Ovary (tissue), 9 donors: ENCODE data around the gene MIA3. TPM values are rescaled to one million over a fixed set of nuclear protein-coding genes. Genes with fewer than 3 reads are reported as not detected.

Experiments
- DNase-seq, 5 donors: peaks; one replicate each; pipeline ENCODE4 v3.0.0-alpha.2; 2019 to 2020
- H3K27ac ChIP-seq, 2 donors: fragments of 200-600 bp; one replicate each; pipeline versions ENCODE4 v1.5.1 to v1.8.0; 2019 to 2022
- H3K27me3 ChIP-seq: fragments of 200-600 bp; one replicate; pipeline ENCODE4 v1.8.0; 2022
- H3K36me3 ChIP-seq: fragments of 200-600 bp; sonication (generic); one replicate; pipeline ENCODE4 v1.5.1; 2019
- H3K4me1 ChIP-seq: one replicate; pipeline ENCODE4 v1.8.1; 2013; ENCODE audit warnings: mild to moderate bottlenecking, moderate library complexity; ENCODE audit not compliant: insufficient read depth
- H3K4me3 ChIP-seq: fragments of 200-600 bp; sonication (generic); one replicate; pipeline ENCODE4 v1.5.1; 2017
- H3K9me3 ChIP-seq, 2 donors: fragments of 200-600 bp in 1 of 2; sonication (generic) in 1 of 2; one replicate each; pipeline versions ENCODE4 v1.5.1 to v1.8.1; 2013 to 2019; ENCODE audit warnings: mild to moderate bottlenecking in 1 of 2, moderate library complexity in 1 of 2
- CTCF ChIP-seq, 3 donors: fragments of 450-650 bp in 2 of 3; fragments of 200-600 bp in 1 of 3; IDR thresholded peaks; one replicate each; pipeline versions ENCODE4 v1.5.1 to v1.8.0; 2016 to 2022; ENCODE audit warnings: antibody characterized with exemption in 3 of 3, mild to moderate bottlenecking in 1 of 3
- EP300 ChIP-seq: sonication (generic); formaldehyde crosslinking; IDR thresholded peaks from one replicate; pipeline ENCODE4 v1.6.1; 2017; ENCODE audit warnings: antibody characterized with exemption
- POLR2A ChIP-seq: fragments of 450-650 bp; IDR thresholded peaks from one replicate; pipeline ENCODE4 v1.6.1; 2017; ENCODE audit warnings: antibody characterized with exemption, mild to moderate bottlenecking, moderate library complexity
- WGBS, 3 donors: extraction: QIAGEN DNeasy Blood & Tissue Kit in 1 of 3; methylation state at CpG; one replicate each; pipeline versions ENCODE4 v1.1.5 to v1.1.7; 2013 to 2017; 5-methylcytosine and 5-hydroxymethylcytosine counted together
- intact Hi-C, 4 donors: fragments of 100-400 bp; cut with DNase I; formaldehyde crosslinking; loops; one replicate each; pipeline versions ENCODE4 v1.11.0 to v1.15.1; 2022 to 2023
- polyA plus RNA-seq, 2 donors: library from polyadenylated mRNA; stranded (reverse); fragments of 200-250 nt in 1 of 2; fragments of 350-450 nt in 1 of 2; fragmentation: Illumina TruSeq in 1 of 2; extraction: RNeasy Lipid Tissue Mini Kit (QIAGEN cat#74804) in 1 of 2; gene quantifications; one replicate each; pipeline ENCODE4 v1.2.3, GENCODE V29; 2013 to 2014
- total RNA-seq, 7 donors: library from RNA; depleted of rRNA in 2 of 7; stranded (reverse); fragments of >200 nt in 2 of 7; fragmentation: NEBNext Ultra II Directional in 3 of 7; extraction: Animal tissue kit (Norgen Biotek cat#: 25700) in 3 of 7; gene quantifications; one replicate each; pipeline versions ENCODE4 v1.1.0 to v1.2.4, GENCODE V29; 2016 to 2023
- donor health status: DM: no; HTN: no; CAD: no; lungs with moderate emphysema.
- donor health status: DM: no; HTN: no; CAD: no.
- donor health status: Bipolar disorder and iron deficiency.
- donor health status: DM: yes; HTN: yes; CAD: no.
- donor health status: DM: no; HTN: no; CAD: no.
- donor health status: DM: yes; HTN: yes; CAD: no.

The MIA3 gene
- total and polyA plus RNA-seq, 9 donors, result 31.9 to 64.0 (median 56.8) TPM

GRCh38 chr1:222592171-222592570 is 25.7 kb upstream of the MIA3 start:
- 69 to 81% (median 69%) methylated on average over 3 of the region's 3 CpGs for WGBS, 3 donors
- no peaks in the 10 kb centered on the region for H3K36me3 ChIP-seq
- intact Hi-C loops, result no loop called here
- no peak for DNase-seq
- no peaks in the 10 kb centered on the region for H3K9me3 ChIP-seq
- H3K27me3 ChIP-seq, result no peaks in the 10 kb centered on the region
- no peak overlapping the region for H3K27ac ChIP-seq
- H3K4me3 ChIP-seq, result no peak overlapping the region
- TF ChIP-seq CTCF (IDR thresholded peaks at IDR 0.05), result no peak
- no peak for TF ChIP-seq EP300
- no peak for TF ChIP-seq POLR2A
- H3K4me1 ChIP-seq, result peaks cover 6% of the 10 kb centered on the region

- no peak for DNase-seq
- WGBS, 3 donors, result 91 to 96% (median 92%) methylated on average over 3 of the region's 3 CpGs
- no peaks in the 10 kb centered on the region for H3K9me3 ChIP-seq
- no peak overlapping the region for H3K4me3 ChIP-seq
- intact Hi-C loops, result no loop called here
- TF ChIP-seq CTCF (IDR thresholded peaks at IDR 0.05), result no peak
- TF ChIP-seq EP300, result no peak
- TF ChIP-seq POLR2A, result no peak
- no peaks in the 10 kb centered on the region for H3K36me3 ChIP-seq
- H3K27ac ChIP-seq, result no peak overlapping the region
- H3K4me1 ChIP-seq, result peaks cover 4% of the 10 kb centered on the region
- no peaks in the 10 kb centered on the region for H3K27me3 ChIP-seq
Observed at GRCh38 chr1:222594789-222595188, 23.1 kb upstream of the MIA3 start.

GRCh38 chr1:222596696-222597095 is 21.2 kb upstream of the MIA3 start:
- Histone ChIP-seq H3K9me3 (no peaks in the 10 kb centered on the region), H3K4me1 (no peaks in the 10 kb centered on the region), H3K27me3 (no peaks in the 10 kb centered on the region), H3K4me3 (no peak overlapping the region), H3K27ac (no peak overlapping the region), H3K36me3 (no peaks in the 10 kb centered on the region)
- intact Hi-C loops, result no loop called here
- TF ChIP-seq POLR2A (no peak), EP300 (no peak), CTCF (IDR thresholded peaks at IDR 0.05) (no peak)
- no peak for DNase-seq
- 79 to 82% (median 79%) methylated on average over 4 of the region's 4 CpGs for WGBS, 3 donors

GRCh38 chr1:222600281-222600680 is 17.6 kb upstream of the MIA3 start:
- Histone ChIP-seq H3K9me3 (no peaks in the 10 kb centered on the region), H3K27ac (no peak overlapping the region), H3K4me1 (no peaks in the 10 kb centered on the region), H3K27me3 (no peaks in the 10 kb centered on the region), H3K4me3 (no peak overlapping the region), H3K36me3 (no peaks in the 10 kb centered on the region)
- WGBS, 3 donors, result 60 to 69% (median 65%) methylated on average over 1 of the region's 1 CpG
- TF ChIP-seq EP300 (no peak), POLR2A (no peak), CTCF (IDR thresholded peaks at IDR 0.05) (no peak)
- intact Hi-C loops, result no loop called here
- no peak for DNase-seq

- H3K27ac ChIP-seq, result no peak overlapping the region
- H3K4me3 ChIP-seq, result no peak overlapping the region
- TF ChIP-seq POLR2A, result no peak
- no peak for TF ChIP-seq EP300
- TF ChIP-seq CTCF (IDR thresholded peaks at IDR 0.05), result no peak
- H3K36me3 ChIP-seq, result no peaks in the 10 kb centered on the region
- H3K9me3 ChIP-seq, result no peaks in the 10 kb centered on the region
- no peaks in the 10 kb centered on the region for H3K4me1 ChIP-seq
- WGBS, 3 donors, result 72 to 81% (median 81%) methylated on average over 3 of the region's 3 CpGs
- intact Hi-C loops, result no loop called here
- H3K27me3 ChIP-seq, result no peaks in the 10 kb centered on the region
- no peak for DNase-seq
Observed at GRCh38 chr1:222601257-222601656, 16.6 kb upstream of the MIA3 start.
